HL-60/S4 treated with retinoic acid at 250 ng/mL for 4 days and 3 days (cell line): ENCODE data around the gene TMEM150B.

Experiments used
- in situ Hi-C: fragments of 300-500 bp; cut with MboI; formaldehyde crosslinking; loops from 2 replicates; pipeline ENCODE4 v1.7.0; 2022; ENCODE audit warnings: low sequenced_read_pairs

The TMEM150B gene

DNA sequence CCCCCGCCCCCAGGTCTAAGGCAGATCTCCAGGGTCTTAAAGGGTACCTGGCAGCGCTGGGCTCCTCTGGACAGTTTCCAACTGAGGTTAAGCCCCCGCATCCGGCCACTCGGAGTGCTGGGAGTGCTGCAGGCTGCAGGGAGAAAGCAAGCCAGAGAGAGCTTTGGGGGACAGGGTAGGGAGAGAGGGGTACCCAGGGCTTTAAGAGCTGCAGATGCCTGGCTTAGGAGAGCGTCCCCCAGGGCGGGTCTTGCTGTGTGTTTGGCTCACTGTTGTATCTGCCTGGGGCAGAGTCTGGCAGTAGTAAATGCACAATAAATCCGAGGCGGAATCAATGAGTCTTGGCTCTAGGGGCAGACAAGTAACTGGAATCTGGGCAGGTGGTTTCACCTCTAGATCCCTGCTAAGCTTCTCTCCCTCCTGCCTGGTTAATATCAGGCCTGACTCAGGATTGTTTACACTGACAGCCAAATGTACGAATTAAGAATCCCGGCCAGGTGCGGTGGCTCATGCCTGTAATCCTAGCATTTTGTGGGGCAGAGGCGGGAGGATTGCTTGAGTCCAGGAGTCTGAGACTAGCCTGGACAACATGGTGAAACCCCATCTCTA, 30.2 kb upstream of the TMEM150B start:
- in situ Hi-C loops: no loop called here

DNA sequence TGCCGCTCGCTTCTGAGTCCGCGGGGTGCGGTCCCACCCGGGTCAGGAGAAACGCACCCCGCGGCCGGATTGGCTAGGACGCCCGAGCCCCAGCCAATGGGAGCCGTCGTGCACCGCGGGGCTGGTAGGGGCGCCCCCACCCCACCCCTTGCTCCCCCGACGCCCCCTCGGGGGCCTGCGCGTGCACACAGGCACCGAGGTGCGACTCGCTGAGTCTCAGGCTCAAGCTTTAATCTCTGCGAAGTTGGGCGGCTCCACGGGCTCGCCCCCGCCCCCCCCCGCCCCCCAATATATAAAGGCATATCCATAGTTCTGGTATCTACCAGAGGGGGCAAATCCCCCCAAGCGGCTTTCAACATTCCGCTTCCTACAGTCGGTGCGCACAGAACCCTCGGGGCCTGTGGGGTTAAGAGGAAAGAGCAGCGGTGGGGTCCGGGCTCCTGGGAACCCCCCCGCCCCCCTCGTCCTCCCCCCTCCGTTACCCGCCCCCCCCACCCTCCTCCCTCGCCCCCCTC, 29.6 kb upstream of the TMEM150B start, which contains the start of gene COX6B2:
Gene COX6B2 (minus strand): TSS at position 22 of the 515 bp plus-strand sequence. CDS start 198 bp downstream, outside the sequence.
- in situ Hi-C loops: no loop called here

DNA sequence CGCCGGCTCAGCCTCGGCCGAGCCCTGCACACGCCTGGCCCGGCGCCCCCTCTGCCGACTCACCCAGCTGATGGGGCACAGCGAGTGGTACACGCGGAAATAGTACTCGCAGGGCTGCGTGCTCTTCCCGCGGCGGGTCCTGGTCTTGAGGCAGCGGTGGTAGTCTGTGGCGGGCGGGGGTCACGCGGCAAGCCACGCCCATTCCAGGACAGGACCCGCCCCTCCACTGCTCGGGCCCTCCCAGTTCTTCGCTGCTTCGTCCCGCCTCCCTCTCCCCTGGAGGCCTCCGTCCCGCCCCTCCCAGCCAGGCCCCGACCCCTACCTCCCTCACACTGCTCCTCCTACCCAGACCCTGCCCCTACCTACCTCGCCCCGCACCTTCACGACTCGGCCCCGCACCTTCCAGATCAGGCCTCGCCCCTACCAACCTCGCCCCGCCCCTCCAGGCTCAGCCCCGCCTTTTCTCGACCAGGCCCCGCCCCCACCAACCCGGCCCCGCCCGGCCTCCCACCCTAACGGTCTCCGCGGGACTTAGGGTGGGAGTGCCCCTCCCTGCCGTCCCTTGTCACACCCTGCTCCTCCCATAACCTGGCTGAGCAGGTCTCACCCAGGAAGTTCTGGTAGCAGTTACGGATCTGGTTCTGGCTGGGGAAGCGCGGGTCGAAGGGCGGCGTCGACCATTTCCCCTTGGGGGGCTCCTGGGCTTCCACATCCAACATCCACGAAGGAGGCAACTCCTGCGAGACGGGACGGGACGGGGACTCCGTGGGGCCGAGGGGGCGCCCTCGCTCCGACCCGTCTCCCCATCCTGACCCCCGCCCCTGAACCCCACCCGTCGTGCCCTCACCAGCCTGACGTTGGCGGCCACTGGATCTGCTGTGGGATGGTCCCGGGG, 28.9 kb upstream of the TMEM150B start:
- in situ Hi-C loops: no loop called here

DNA sequence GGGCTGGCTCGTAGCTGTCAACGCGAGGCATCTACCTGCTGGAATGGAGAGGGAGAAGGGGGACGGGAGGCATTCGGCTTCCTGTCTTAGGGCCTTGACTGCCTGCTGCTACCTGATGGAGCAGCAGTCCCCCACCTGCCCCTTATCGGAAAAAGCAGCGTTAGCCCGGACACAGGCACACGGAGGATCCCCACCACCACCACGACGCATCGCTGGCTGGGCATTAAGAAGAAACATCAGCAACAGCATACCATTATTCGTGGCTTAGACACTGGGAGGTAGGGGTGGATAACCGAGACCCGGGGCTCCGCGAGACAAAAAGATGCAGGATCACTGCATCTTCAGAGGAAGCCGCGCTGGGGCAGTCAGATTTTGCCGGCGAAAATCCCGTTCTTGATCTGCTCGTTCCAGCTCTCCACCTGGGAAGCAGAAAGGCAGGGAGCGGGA, 28.2 kb upstream of the TMEM150B start:
- in situ Hi-C loops: no loop called here

DNA sequence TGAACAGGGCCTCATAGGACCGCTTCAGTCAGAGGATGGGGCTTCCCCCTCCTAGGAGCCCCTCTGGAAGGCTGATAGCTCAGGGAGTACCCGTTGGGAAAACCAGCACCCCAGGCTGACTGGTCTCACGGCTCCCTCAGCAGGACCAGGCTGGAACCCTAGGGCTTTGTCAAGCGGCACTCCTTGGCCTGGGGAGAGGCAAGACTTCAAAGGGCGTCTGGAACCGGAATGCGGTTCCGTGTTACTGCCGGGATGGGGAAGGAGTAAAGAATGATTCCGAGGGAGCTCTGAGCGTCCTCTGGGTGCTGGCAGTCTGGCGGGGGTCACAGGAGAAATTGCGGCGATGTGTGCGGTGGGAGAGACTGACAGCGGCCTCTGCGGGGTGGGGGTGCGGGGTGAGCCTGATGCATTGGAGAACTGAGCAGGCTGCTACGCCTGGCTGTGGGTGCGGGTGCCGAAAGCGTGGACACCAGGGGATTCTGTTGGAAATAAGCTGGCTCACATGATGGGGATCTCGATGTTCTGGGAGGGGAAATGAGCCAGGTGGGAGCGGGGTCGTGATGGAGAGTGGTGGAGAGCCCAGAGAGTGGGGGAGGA, 27.5 kb upstream of the TMEM150B start:
- in situ Hi-C loops: no loop called here

DNA sequence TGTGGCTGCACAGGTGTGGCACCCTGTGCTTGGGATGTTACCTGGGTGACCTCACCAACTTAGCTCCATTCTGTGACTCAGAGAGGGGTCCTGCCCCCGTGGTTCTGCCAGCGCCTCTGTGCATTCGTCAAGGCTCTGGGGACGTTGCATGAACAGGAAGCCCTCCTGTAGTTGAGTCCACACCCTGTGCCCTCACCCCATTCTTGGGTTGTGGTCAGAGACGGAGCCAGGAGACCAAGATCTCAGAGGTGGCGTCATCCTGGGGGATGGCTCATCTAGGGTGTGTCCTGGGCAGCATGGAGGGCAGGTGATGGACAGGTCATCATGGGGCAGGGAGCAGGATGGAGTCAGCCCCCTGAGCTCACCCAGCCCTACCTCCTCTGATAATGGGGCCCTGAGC, 26.9 kb upstream of the TMEM150B start:
- in situ Hi-C loops: no loop called here

DNA sequence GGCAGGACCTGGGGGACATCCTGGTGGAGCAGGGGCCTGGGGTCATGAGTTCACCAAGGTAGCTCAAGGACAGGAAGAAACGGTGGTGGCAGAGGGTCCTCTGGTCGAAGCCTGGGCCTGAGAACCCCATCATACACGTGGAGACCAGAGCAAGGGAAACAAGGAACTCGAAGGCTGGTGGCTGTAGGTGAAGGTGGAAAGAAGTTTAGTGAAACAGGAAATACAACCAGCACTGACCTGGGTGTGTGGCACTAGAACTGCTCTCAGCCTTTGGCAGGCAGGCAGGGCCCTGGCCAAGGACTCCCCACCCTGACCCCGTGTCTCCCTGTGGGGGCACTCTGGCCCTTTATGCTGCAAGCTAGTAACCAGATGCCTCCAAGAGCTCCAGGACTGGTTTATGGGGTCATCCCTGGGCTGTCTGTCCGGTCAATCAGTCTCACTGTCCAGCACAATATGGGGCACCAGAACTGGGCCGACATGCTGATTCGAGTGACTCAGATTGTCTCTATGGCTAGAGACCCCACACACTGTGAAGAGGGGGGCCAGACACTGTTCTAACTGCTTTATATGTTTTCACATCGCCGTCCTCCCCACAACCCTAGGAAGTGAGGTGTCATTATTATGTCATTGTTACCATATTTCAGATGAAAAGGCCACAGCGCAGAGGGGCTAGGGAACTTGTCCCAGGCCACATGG, 25.6 kb upstream of the TMEM150B start:
- in situ Hi-C loops: no loop called here

DNA sequence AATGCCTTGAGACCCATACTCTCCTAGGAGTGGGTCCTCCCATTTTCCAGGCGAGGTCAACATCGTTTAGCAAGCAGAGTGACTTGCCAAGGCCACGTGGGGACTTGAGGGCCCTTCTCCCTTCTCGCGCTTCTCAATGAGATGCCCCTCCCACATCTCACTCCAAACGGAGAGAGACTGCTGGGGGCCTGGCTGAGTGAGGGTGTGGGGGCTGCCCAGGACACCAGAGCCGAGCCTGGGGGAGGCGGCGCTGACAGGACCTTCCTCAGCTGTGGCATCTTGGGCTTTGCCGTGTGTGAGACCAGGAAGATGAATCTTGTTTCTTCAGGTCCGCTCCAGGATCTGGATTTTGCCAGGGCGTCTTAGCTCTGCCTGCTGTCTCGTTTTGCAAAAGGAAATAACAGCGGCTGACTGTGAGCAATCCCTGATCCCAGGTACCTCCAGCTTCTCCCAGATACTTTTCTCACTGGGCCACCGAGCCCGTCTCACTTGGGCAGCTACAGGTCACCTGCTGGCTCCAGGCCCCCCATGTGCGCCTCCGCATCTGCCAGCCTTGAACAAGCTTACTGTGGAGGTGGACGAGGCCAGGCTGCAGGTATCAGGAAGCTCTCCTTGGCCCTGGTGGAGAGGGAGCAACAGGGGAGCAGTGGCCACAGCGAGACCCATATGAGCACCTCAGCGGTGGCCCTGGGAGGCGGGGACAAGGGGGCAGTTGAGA, 23.3 kb upstream of the TMEM150B start:
- in situ Hi-C loops: no loop called here

DNA sequence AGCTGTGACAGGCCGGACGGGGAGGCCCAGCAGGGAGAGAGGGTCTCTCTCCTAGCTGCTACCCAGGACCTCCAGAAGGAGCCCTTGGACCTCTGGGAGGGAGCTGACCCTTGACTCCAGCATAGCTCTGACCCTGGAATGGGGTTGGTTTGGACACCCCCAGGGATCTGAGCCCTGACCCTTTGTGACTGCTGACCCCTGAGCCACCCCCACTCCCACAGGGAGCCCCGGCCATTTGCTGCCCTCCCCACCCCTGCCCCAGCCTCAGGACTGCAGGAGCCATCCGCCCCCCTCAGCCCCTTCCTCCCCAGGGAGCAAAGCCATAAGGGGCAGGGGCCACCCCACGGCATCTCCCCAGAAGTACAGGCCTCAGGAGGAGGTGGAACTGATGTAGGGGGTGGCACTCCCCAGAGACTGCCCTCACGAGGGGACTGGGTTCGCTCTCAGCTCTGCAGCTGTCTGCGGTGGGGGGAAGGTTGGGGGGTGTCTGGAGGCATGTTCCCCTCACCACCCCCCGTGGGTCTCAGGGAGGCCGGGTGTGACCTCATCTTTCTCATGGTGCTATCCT, 22.4 kb upstream of the TMEM150B start:
- in situ Hi-C loops: no loop called here

DNA sequence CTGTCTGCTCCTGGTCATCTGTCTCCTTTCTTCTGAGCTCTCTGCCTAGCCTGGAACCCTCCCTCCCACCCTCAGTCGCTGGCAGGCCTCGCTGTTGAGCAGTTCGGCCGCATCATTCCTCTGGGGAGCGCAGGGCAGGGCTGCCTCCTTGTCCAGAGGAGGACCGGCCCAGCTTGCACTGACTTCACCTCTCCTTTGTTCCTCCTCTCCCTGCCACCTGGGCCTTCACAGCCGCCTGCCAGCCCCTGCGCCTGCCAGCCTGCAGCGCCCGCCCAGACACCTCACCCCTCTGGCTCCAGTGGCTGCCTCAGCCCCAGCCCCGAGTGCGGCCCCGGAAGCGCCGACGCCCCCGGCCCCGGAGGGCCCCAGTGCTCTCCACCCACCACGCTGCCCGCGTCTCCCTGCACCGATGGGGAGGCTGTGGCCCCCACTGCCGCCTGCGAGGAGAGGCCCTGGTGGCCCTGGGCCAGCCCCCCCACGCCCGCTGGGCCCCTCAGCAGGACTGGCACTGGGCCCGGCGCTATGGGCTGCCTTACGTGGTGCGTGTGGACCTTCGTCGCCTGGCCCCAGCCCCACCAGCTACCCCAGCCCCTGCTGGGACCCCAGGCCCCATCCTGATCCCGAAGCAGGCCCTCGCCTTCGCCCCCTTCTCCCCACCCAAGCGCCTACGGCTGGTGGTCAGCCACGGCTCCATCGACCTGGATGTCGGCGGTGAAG, 21.7 kb upstream of the TMEM150B start:
- in situ Hi-C loops: no loop called here

DNA sequence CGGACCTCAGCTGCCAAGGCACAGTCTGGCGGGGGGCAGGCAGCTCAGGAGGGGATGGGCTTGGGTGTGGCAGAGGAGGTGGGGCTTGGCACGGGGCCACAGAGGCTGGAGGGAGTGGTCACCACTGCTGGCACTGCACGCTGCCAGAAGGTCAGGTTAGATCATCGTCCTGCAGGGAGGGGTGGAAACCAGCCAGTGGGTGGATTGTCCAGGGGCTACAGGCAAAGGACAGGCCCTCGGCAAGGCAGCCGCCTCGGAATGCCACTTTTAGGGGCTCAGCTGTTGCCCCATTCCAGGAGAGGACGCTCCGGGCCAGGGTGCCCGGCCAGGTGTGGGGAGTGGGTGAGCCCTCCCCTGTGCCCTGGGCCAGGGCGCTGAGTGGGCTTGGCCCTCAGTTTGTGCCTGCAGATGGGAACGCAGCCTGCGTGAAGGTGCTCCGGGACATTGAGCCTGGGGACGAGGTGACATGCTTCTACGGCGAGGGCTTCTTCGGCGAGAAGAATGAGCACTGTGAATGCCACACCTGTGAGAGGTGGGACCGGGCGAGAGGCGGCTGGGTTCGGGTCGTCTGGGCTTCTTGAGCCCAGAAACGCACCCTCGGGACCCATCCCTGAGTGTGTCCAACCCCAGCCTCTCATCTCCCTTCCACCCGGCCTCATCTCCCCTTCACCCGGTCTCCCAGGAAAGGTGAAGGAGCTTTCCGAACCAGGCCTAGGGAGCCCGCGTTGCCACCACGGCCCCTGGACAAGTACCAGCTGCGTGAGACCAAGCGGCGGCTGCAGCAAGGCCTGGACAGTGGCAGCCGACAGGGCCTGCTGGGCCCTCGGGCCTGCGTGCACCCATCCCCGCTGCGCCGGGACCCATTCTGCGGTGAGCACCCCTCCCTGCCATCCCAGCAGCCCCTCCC, 20.9 kb upstream of the TMEM150B start:
- in situ Hi-C loops: no loop called here

DNA sequence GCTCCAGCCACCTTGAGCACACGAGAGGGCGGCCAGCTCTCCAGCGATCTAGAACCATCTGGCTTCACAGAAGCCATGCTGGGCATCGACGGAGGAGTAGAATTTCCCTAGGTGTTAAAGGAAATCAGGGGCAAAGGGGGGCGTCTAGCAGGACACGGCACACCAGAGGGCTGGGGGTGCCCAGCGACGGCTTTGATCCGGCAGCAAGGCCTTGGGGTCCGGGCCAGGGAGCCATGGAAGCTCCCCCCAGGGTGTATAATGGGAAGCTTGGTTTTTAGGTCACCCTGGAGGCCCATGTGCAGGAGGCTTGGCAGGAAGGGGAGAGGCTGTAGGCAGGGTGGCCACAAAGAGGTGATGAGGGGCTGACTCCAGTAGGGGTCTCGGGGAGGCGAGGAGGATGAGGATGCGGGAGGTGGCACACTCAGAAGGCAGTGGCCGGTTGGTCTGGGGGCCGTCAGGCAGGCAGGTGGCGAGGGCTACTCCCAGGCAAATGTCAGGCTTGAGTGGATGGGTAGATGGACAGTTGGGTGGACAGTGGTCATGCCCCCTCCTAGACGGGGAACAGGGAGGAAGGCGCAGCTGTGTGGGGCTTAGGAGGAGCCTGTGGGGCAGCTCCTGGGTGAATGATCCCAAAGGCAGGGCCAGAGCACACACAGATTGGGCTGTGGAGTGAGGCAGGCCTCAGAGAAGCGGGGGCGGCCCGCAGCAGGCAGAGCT, 20.1 kb upstream of the TMEM150B start:
- in situ Hi-C loops: no loop called here

DNA sequence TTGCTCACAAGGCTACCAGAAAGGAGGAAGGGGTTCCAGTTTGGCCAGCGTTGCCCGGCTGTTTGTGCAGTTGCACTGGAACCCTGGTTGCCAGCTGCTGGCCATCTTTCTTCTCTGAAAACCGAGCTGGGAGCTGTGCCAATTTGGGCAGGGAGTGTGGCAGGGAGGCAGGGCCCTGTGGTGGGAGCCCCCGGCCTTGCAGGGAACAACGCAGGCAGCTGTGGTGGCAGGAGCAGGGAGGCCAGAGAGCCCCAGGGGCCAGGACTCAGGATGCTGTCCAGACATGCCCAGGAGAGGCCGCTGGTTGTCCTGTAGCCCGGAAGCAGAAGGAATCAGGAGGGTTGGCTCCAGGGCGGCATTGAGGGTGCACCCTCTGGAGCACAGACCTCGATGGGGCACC, 19.3 kb upstream of the TMEM150B start:
- in situ Hi-C loops: no loop called here

DNA sequence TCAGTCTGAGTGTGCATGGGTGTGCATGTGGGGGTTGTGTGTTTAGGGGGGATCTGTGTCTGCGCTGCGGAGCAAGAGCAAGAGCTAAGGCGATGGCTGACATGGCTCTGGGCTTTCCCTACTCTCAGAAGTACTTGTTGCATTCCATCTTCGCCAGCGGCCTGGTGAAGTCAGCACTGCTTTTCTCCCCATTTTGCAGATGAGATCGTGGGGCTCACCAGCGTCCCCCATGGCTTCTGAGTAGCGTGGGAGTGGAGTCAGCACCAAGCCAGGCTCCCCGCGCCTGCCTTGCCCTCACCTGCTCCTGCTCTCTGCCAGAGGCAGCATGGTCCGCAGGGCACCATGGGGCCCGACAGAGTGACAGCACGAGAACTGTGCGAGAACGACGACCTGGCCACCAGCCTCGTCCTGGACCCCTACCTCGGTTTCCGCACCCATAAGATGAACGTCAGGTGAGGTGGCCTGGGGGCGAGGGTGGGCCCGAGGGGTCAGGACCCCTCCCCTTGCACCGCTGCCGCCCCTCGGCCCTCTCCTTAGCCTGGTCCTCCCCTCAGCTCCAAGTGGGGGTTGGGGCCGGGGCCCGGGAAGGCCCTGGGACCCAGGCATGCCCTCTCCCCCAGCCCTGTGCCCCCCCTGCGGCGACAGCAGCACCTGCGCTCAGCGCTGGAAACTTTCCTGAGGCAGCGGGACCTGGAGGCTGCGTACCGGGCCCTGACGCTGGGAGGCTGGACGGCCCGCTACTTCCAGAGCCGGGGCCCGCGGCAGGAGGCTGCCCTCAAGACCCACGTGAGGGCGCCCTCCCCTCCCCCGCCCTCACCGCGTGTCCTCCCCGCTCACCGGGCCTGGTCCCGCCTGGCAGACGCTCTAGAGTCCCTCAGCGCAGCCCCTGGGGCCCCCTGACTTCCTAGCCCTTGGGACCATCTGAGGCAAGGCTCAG, 16.7 kb upstream of the TMEM150B start:
- in situ Hi-C loops: no loop called here

DNA sequence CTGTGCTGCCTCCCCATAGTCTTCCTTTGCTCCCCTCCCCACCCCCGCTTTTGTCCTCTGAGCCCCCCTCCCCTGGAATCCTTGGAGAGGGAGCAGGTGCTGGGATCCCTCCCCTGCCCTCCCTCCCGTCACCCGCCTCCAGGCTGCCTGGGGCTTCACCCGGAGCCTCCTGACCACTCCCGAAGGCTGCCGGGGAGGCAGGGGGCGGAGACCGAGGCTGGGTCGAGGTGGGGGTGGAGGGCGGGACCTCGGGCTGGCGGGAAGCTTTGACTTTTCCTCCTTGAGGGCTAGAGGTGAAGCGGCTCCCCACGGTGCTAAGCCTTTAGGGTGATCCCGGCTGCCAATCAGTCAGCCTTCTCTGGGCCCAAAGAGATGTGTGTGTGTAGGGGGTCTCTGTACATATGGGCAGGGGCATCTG, 16.0 kb upstream of the TMEM150B start:
- in situ Hi-C loops: no loop called here

DNA sequence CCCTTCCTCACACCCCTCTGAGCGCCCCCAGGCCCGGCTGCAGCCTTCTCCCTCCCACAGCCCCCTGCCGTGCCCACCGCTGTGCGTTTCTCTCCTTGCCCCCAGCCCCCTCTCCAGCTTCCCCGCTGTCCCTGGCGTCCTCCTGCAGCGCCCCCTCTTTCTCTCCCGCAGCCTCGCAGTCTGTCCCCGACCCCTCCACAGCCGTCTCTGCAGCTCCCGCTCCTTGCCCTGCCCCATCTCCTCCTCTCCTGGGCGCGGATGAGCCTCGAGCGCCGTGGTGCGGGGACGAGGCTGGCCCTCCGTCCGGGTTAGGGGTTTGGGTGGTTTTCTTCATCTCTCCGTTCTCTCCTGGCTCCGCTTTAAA, 15.6 kb upstream of the TMEM150B start:
- in situ Hi-C loops: no loop called here
